GM18861 (cell line): Measurements from ENCODE around the gene MICU1.
"Not testable (repeated sequence)": the region's sequence is repeated elsewhere in the genome, so short reads cannot be mapped to it uniquely, and the experiment has no call there.

Source experiments
- ATAC-seq: cut with Tn5 transposase; IDR thresholded peaks from one replicate; pipeline ENCODE4 v1.9.1; 2021; ENCODE audit not compliant: unreplicated experiment

Gene MICU1

DNA sequence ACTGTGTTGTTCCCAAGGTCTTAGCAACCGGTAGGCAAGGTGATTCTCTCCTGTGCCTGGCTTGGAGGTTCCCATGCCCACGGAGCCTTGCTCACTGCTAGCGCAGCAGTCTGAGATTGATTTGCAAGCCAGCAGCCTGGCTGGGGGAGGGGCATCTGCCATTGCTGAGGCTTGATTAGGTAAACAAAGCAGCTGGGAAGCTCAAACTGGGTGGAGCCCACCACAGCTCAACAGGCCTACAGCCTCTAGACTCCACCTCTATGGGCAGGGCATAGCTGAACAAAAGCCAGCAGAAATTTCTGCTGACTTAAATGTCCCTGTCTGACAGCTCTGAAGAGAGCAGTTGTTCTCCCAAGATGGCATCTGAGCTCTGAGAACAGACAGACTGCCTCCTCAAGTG, 230.3 kb downstream of the MICU1 start:
- ATAC-seq: not testable (repeated sequence)

DNA sequence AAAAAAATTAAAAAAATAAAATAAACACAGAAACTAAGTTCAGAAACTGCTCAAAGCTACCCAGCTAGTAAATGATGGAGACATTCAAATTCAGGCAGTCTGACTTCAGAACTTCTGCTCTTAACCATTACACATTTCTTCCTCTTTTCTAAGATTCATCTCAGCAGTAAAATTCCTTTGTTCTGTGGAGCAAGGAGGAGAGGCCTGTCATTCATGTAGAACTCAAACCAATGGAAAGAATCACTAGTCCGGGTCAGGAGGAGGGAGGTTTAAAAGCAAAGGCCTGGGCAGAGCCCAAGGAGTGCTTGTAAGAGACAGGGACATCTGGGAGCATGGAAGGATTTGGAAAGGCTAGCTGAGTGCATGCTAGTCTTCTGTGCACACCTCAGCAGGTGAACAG, 233.3 kb downstream of the MICU1 start:
- ATAC-seq: no peak

DNA sequence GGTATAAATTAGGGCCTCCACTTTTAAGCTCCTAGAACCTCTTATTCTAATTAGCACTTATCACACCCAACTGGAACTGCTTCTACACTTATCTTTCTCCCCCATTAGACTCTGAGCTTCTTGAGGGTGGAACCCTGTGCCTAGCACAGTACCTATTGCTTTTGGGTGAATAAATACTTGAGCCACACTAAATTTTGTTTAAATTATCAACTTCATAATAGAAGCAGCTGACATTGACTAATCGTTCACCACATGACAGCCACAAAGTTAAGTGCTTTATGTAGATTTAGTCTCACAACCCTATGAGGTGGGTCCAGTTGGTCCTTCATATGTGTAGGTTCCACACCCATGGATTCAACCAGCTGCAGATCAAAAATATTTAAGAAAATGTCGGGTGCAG, 235.1 kb downstream of the MICU1 start:
- no peak for ATAC-seq

DNA sequence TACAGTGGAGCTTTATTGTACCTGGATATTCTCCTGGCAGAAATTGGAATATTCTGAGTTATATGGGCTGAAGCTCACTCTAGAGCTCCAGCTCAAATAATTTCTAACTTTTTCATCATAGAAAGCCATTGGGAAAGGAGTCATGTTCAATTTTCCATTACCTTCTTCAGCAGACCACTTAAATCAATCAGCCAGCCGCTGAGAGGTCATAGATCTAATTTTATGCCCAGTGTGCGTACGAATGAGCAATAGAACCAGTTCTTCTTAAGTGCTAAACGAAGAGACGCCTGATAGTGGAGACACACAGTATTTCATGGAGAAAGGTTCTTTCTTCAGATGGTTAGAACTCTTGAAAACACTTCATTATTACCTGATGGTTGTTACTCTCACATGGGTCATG, 236.2 kb downstream of the MICU1 start:
- ATAC-seq: no peak

DNA sequence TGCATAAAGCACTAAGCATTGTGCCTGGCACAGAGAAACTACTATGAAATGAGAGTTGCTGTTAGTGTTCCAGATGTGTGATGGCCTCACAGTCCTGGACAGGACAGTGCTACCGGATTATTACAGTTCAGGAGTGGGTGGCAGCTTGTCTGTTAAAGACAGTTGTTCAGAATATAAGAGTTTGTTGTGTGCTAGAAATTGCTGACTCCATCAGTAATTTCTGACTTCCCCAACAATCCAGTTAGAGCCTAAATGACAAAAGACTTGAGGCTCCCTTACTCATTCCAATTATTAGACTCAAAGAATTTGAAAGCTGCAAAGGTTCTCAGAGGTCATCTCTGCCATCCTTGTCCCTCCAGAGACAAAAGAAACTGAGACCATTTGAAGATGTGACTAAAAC, 236.9 kb downstream of the MICU1 start:
- ATAC-seq: no peak

DNA sequence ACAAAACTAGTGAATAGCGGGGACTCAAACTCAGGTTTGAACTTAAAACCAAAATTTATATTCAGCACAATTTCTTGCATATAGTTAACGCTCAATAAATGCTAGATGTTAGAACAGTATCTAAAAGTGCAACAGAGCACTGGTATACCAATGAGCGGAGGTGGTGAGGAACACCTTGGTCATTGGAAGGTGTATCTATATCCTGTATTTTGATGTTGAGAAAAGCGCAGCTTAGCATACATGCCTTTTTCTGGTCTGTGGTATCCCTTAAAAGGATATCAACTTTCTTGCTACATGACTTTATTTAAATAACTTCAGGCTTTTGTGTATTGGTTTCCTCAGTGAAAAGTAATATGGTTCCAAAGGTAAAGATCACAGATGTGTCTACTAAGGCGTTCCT, 237.8 kb downstream of the MICU1 start:
- no peak for ATAC-seq

DNA sequence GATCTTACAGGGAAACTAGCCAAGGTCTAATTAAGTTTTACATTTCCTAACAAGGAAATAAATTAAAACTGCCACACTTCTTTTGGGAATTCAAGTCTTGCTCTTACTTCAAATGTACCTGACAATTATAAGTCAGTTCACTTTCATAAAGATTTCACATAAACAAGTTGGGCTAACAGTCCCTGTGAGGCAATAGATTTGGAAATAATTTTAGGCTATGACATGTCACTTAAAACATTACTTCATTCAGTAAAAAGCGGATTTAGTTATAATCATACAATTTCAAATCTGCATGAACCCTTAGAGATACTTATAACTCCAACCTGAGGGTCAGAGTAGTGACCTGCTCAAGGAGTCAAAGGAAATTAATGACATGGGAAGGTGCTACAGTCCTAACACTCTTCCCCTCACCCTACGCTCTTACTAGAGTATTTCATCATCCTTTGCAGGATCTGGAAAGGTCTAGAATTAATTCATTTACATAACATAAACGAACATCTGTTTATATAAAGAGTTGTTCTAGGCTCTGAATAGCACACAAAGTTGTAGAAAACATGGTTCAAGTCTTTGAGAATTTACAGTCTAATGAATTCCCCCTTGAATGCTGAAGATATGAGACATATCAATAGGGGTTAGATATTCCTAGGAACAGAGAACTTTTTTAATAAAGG, 238.8 kb downstream of the MICU1 start:
- ATAC-seq: no peak

DNA sequence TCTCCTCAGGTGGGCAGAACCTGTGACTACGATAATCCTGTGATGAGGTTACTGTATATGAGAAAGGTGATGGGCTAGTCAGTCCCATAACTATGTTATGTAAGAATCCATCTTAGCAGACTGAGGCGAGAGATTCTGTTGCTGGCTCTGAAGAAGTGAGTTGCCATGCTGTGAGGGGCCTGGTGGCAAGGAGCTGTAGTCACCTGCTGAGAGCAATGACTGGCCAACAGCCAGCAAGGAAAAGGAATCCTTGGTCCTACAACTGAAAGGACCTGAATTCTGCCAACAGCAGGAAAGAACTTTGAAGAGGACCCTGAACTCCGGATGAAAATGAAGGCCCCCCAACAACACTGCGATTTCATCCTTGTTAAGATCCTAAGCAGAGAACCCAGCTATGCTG, 240.2 kb downstream of the MICU1 start:
- ATAC-seq: no peak

DNA sequence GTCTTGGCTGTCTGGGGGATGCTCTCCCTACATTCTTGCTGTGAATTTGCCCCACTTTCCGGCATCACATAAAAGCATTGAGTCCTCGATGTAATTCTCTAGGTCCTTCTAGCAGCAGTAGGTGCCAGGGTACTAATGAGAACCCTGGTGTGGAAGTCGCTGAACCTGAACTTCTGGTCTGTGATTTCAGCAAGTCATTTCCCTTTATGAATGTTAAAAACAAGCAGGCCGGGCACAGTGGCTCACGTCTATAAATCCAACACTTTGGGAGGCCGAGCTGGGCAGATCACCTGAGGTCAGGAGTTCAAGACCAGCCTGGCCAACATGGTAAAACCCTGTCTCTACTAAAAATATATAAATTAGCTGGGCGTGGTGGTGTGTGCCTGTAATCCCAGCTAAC, 240.9 kb downstream of the MICU1 start:
- not testable (repeated sequence) for ATAC-seq

DNA sequence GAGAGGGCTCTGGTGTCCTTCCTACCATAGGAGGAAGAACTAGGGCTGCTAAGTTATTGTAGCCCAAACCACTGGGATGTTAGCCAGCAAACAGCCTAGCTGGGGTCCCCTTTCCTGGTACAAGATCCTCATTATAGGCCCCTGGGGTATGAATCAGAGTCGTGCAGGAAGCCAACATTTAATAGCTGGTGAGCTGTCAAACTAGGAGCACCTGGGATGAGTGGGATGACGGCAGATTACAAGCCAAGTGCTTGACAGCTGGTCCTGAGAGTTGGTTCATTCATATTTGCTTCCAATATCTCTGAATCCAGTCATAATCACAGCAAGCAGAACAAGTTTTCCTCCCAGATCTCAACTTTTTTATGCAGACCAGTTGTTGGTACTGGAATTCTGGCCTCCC, 246.1 kb downstream of the MICU1 start:
- ATAC-seq: no peak

DNA sequence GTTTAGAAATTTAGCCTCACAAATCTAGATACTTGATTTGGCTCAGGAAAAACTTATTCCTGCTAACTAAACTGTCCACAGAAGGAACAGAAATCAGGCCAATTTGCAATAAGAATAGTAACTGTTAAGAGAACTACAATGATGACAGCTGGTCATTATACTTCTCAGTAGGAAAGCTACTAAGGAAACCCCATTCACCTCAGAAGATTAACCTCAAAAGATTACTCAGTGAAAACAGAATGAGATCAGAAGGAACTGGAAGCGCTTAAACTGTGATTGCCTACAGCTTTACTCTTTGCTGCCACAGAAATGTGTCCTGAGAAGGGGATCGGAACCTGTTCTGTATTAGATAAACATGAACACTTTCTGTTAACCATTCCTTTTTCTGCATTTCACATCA, 246.8 kb downstream of the MICU1 start:
- no peak for ATAC-seq

DNA sequence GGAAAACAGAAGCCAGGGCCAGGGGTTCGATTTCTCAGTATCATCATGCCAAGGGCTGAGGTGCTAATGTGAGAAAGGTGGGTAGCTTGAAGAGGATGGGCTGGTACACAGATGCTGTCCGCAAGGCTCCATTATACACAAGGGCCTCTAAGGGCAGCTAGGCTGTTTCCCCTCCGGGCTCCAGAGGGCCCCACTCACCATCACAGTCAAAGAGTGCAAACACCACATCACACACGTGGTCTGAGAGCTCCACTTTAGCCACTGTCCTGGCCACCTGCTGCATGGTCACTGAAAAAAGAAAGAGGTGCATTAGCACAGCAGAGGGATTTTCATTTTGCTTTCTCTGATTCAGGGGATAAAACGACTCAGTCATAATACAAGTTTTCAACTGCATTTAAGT, 250.3 kb downstream of the MICU1 start:
- no peak for ATAC-seq

DNA sequence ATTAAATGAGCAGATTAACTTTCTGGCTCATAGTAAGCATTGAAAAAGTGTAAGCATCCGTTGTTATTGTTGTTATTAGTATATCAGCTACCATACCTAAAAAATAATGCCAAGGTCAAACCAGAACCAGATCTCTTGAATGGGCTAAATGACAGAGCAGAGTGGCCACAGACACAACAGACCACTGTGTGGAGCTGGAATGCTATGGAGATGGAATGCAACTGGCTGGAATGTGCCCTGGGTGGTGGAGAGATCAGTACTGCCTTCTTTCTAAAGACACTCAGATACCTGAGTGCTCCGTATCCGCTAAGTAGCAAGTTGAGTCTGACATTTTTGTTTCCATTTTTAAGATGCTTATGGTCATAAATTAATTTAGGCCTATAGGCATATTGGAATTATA, 250.7 kb downstream of the MICU1 start:
- ATAC-seq: no peak

DNA sequence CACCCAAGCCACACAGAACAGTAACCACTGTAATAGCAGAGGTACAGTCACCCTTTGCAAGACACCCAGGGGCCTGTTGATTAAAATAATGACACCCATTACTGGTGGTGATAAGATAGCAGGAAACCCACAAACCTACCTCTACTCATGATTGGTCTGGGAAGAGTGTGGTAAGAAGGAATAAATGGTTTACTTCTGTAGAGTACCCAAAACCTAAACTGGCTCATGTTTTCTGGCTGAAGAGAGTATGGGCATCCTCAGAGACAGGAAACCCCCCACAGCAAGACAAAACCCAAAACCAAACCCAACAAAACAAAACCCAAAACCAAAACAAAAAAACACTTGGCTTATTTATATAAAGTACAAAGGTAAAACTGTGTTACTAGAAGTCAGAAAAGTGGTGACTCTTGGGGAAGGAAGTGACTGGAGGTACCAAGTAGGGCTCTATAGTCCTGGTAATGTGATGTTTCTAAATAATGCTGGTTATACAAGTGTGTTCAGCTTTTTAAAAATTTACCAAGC, 255.6 kb downstream of the MICU1 start:
- ATAC-seq: no peak

DNA sequence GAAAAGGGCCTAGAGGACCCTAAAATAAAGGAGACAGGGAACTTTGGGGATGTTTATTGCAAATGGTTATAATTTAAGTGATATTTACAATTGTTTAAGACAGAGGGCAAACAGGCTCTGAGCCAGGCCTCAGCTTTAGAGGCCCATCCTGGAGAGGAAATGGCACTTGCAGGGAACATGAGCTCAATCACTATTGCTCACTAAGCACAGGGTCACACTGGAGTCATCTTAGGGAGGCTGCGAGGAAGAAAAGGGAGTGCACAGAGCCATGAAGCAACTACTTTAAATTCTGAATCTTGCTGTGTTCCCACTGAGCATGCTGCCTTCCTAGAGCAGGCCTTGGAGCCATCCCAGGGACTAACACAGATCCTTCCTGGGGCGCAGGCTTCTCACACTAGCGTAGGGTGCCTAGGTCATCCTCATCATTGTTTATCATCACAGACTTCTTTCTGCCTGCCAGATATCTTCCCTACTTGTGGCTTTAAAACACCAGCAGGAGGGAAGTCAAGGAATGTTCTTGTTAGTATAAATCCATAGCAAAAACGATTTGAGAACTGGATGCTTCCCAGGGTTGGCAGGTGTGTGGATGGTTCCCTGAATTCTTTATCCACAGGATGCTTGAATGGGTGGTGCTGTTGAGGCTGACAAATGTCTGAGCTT, 258.4 kb downstream of the MICU1 start:
- no peak for ATAC-seq

DNA sequence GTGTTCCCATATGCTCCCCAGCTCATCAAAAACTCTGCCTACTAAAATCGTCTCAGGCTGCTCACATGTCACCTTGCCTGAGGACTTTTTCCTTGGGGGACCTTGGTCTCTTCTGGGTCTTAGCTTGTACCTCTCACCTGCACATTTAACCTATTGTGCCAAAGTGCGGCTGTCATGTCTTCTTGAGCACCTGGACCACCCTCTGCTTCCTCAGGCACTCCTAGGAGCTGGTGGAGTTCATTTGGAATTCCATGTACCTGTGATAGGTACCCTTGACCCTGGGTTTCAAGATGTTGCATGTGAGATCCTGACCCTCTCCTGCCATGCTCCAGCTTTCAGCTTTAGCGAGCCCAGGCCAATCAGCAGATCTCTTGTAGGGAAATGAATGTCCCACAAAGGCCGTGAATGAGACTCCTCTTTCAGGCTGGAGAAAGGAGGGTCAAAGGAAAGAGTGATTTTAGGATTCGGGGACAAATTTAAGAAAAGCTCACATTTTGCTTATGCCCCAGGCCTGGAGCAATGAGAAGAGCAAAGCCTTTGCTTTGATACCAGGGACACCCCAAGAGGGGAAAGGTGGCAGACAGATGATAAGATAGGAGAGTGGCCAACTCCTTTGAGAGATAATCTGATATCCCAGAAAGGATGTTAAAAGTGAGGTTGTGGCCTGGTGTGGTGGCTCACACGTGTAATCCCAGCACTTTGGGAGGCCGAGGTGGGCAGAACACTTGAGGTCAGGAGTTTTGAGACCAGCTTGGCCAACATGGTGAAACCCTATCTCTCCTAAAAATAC, 260.6 kb downstream of the MICU1 start:
- no peak for ATAC-seq

DNA sequence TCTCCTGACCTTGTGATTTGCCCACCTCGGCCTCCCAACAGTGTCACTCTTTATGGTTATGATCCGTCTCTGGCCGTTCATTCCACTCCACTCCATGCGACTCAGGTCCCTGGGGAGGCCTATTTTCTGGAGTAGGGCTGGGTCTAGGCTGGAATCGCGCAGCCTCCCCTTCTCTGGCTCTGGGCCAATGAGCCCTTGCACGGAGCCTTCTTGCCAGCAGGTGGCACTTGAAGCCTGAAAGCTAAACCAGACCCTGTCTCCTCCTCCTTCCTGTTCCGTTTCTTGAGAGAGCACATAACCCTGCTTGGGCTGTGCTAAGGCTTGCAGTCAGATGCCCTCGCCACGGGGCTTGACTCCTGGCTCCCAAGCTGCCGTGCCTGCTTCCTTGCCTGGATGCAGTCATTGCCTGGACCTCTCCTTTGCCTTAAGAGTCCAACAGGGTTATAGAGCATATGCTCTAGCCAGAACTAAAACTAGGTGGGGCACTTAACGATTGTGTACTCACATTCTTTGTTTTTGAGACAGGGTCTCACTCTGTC, 261.6 kb downstream of the MICU1 start:
- ATAC-seq: peak; percentile 67

DNA sequence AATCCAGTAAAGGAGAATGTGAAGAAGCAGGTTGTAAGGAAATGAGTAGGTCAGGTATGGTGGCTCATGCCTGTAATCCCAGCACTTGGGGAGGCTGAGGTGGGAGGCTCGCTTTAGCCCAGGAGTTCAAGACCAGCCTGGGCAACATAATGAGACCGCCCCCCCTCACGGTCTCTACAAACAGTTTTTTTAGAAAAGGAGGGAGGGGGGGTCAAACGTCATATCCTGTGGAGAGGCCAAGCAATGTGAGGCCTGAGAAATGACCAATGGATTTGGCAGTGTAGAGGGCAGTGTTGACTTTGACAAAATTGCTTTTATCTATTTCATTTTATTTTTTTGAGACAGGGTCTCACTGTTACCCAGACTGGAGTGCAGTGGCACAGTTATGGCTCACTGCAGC, 268.9 kb downstream of the MICU1 start:
- no peak for ATAC-seq

DNA sequence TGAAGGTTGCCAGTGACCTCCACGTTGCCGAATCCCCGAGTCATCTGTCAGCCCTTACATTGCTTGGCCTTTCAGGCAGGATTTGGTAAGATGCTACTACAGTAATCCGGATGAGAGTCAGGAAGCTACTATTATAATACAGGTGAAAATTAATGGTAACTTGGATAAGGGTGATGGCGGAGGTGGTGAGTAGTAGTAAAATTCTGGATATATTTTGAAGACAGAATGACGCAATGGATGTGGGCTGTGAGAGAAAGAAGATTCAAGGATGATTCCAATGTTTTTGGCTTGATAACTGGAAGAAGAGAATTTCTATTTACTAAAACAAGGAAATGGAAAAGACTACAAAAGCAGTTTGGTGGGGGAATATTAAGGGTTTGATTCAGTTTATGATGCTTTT, 269.8 kb downstream of the MICU1 start:
- no peak for ATAC-seq

DNA sequence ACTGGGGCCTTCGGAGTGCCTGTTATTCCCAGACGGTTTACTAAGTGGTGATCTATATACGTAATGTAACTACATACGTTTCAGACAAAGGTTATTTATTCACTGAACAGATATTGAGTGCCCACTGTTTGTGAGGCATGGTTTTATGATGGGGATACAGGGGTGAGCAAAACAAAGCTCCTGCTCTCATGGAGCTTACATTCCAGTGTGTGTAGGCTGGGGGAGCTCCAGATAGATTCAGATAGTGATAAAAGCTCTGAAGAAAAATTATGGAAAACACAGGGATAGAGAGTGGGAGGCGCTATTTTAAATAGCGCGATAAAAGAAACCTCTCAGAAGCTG, 270.7 kb downstream of the MICU1 start:
- ATAC-seq: no peak

DNA sequence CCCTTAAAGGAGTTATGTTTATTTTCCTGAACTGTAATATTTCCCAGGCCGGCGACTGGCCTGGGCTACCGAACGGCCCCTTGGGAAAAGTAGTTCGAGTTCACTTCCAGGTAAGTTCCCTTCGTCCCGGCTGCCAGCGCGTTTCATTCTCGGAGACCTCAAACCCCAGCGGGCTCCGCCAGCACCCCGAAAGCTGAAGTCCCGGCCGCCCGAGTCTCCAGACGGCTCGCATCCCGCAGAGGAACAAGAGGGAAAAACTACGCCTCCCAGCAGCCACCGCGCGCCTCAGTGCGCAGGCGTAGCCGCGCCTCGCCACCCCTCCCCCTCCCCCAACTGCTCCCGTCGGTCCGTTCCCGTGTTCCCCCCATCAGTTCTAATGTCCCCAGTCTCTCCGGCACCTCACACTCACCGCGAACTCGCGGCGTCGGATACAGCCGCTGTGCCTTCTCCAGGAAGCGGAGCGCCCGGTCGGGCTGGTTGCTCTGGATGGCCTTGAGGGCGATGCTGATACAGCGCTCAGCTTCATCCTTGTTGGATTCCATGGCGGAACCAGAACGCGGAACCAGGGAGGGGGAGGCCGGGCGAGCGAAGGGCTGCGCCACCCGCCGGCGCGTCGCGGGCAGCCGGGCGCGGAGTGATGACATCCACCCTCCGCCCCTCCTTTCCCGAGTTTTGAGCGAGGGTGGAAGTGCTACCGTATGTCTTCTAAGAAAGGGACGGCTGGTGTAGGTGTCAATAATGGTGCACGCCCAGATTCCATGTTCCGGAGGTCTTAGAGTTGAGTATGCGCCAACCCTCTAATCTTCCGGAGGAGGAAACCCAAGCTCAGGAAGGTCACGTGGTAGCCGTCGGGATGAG, 271.3 kb downstream of the MICU1 start, which contains the start of gene DNAJB12:
TSS of gene DNAJB12 (minus strand) at position 564 of the 858 bp plus-strand sequence. CDS start at position 542, 22 bp downstream.
- peak; percentile 68 for ATAC-seq
